A549 treated with GW870086 at 1 μM for 4 hours (cell line): Measurements from ENCODE around the gene KIF15. TPM values are rescaled to one million over a fixed set of nuclear protein-coding genes. Genes with fewer than 3 reads are reported as not detected.

ENCODE experiments used
- total RNA-seq: library from RNA; stranded (reverse); fragments of 200-300 nt; extraction: Qiagen RNA extraction; gene quantifications from 5 replicates; pipeline ENCODE4 v1.2.3, GENCODE V29; 2022; ENCODE audit warnings: low read depth

KIF15 gene
- total RNA-seq = 7.8 to 10.0 TPM (median 9.2 TPM) in 5 replicates

GRCh38 chr3:44761424-44762169 is at the start of gene KIF15, which contains the start of gene KIAA1143:
Gene KIF15 (plus strand): TSS chr3:44761794. CDS start chr3:44761866, 72 bp downstream.
Gene KIAA1143 (minus strand): TSS chr3:44761619. CDS start chr3:44761602, 17 bp downstream.

GRCh38 chr3:44712455-44713075 is 49.0 kb upstream of the KIF15 start, which contains the start of gene ZNF502:
Gene ZNF502 (plus strand): TSS chr3:44712660. CDS start chr3:44720262, 7,602 bp downstream.

GRCh38 chr3:44729384-44729910 is 32.1 kb upstream of the KIF15 start, which contains the start of gene ZNF501:
Gene ZNF501 (plus strand): TSS chr3:44729635. CDS start chr3:44734422, 4,787 bp downstream.

GRCh38 chr3:44861412-44862225 is 100.0 kb downstream of the KIF15 start, which contains the start of gene TMEM42:
Gene TMEM42 (plus strand): TSS chr3:44861912. CDS start chr3:44861925, 13 bp downstream.

GRCh38 chr3:44874308-44874707 is 112.7 kb downstream of the KIF15 start, which contains the start of gene TGM4:
Gene TGM4 (plus strand): TSS chr3:44874608. CDS start chr3:44874679, 71 bp downstream.

Other genes with a start within 250 kb of the KIF15 start
- not detected in 5 replicates for gene ZKSCAN7, start 206.6 kb upstream of the KIF15 start, total RNA-seq
- not detected in 5 replicates for gene ZNF660, start 176.8 kb upstream of the KIF15 start, total RNA-seq
- 1.1 to 2.3 TPM (median 1.8 TPM) in 5 replicates for gene ZNF197, start 136.8 kb upstream of the KIF15 start, total RNA-seq
- gene ZNF35, start 113.1 kb upstream of the KIF15 start, total RNA-seq = 6.1 to 7.0 TPM (median 6.5 TPM) in 5 replicates
- 1.3 to 1.9 TPM (median 1.6 TPM) in 5 replicates for gene ZNF502, start 49.1 kb upstream of the KIF15 start, total RNA-seq
- gene ZNF501, start 32.2 kb upstream of the KIF15 start, total RNA-seq = not detected in 5 replicates
- 10.7 to 17.8 TPM (median 16.8 TPM) in 5 replicates for gene KIAA1143, start 175 bp upstream of the KIF15 start, total RNA-seq
- 7.3 to 11.4 TPM (median 10.5 TPM) in 5 replicates for gene TMEM42, start 100.1 kb downstream of the KIF15 start, total RNA-seq
- 0.10 to 0.20 TPM (median 0.17 TPM) in 5 replicates for gene TGM4, start 112.8 kb downstream of the KIF15 start, total RNA-seq
- gene ZDHHC3, start 214.4 kb downstream of the KIF15 start, total RNA-seq = 34.7 to 46.8 TPM (median 43.0 TPM) in 5 replicates
- 42.9 to 49.4 TPM (median 44.5 TPM) in 5 replicates for gene EXOSC7, start 214.4 kb downstream of the KIF15 start, total RNA-seq